Liver (tissue), 9 donors: ENCODE measurements around the gene R3HCC1L. TPM values are rescaled to one million over a fixed set of nuclear protein-coding genes. Genes with fewer than 3 reads are reported as not detected.

Experiments used
- DNase-seq: peaks from one replicate; pipeline ENCODE4 v3.0.0-alpha.2; 2017; ENCODE audit warnings: low spot score
- H3K27ac ChIP-seq, 2 donors: one replicate each; pipeline ENCODE4 v1.7.0; 2013; ENCODE audit warnings: inconsistent platforms in 2 of 2, low read length in 2 of 2, control low read depth in 1 of 2, low read depth in 1 of 2, mild to moderate bottlenecking in 1 of 2
- H3K27me3 ChIP-seq, 4 donors: one replicate each; pipeline versions ENCODE4 v1.6.1 to v1.7.0; 2013; ENCODE audit warnings: low read length in 3 of 4, inconsistent platforms in 1 of 4, mild to moderate bottlenecking in 1 of 4, moderate library complexity in 1 of 4; ENCODE audit not compliant: control insufficient read depth in 4 of 4, insufficient read depth in 4 of 4
- H3K36me3 ChIP-seq, 4 donors: one replicate each; pipeline versions ENCODE4 v1.6.1 to v1.7.0; 2013; ENCODE audit warnings: low read length in 3 of 4, mild to moderate bottlenecking in 3 of 4, low read depth in 1 of 4, moderate library complexity in 1 of 4; ENCODE audit not compliant: control insufficient read depth in 4 of 4, insufficient read depth in 3 of 4
- H3K4me1 ChIP-seq, 4 donors: one replicate each; pipeline versions ENCODE4 v1.6.1 to v1.7.0; 2013; ENCODE audit warnings: low read length in 3 of 4, mild to moderate bottlenecking in 3 of 4, moderate library complexity in 1 of 4; ENCODE audit not compliant: control insufficient read depth in 4 of 4, insufficient read depth in 4 of 4
- H3K4me3 ChIP-seq, 3 donors: one replicate each; pipeline versions ENCODE4 v1.6.1 to v1.7.0; 2013; ENCODE audit warnings: low read length in 3 of 3, control low read depth in 1 of 3, low read depth in 1 of 3, mild to moderate bottlenecking in 1 of 3
- H3K9ac ChIP-seq, 2 donors: one replicate each; pipeline ENCODE4 v1.7.0; 2013; ENCODE audit warnings: low read length in 2 of 2, mild to moderate bottlenecking in 2 of 2, moderate library complexity in 2 of 2, control low read depth in 1 of 2, low read depth in 1 of 2
- H3K9me3 ChIP-seq, 4 donors: one replicate each; pipeline versions ENCODE4 v1.6.1 to v1.7.0; 2013; ENCODE audit warnings: low read length in 3 of 4; ENCODE audit not compliant: control insufficient read depth in 4 of 4
- ATF3 ChIP-seq: IDR thresholded peaks from 2 replicates; pipeline ENCODE4 v1.6.1; 2016; ENCODE audit warnings: antibody characterized with exemption
- CTCF ChIP-seq: fragments of 150-350 bp; IDR thresholded peaks from 2 replicates; pipeline ENCODE4 v1.5.1; 2017; ENCODE audit warnings: improper control_type of control experiment, low read depth, low read length; ENCODE audit not compliant: missing input control
- EGR1 ChIP-seq, 2 donors: IDR thresholded peaks; 2 replicates each; pipeline ENCODE4 v1.6.1; 2016 to 2018; ENCODE audit warnings: antibody characterized with exemption in 2 of 2, low read depth in 2 of 2
- FOXA1 ChIP-seq: IDR thresholded peaks from 2 replicates; pipeline ENCODE4 v1.6.1; 2016; ENCODE audit warnings: antibody characterized with exemption
- FOXA2 ChIP-seq: IDR thresholded peaks from 2 replicates; pipeline ENCODE4 v1.6.1; 2016; ENCODE audit warnings: antibody characterized with exemption
- GABPA ChIP-seq, 2 donors: IDR thresholded peaks in 1 of 2; conservative IDR thresholded peaks in 1 of 2; 2 replicates each; pipeline ENCODE4 v1.6.1; 2016; ENCODE audit warnings: antibody characterized with exemption in 2 of 2, mild to moderate bottlenecking in 1 of 2, moderate library complexity in 1 of 2
- HNF4A ChIP-seq, 2 donors: conservative IDR thresholded peaks; 2 replicates each; pipeline ENCODE4 v1.6.1; 2016; ENCODE audit warnings: antibody characterized with exemption in 2 of 2, mild to moderate bottlenecking in 2 of 2
- JUND ChIP-seq, 2 donors: IDR thresholded peaks; 2 replicates each; pipeline ENCODE4 v1.6.1; 2016; ENCODE audit warnings: antibody characterized with exemption in 2 of 2
- MAX ChIP-seq: IDR thresholded peaks from 2 replicates; pipeline ENCODE4 v1.6.1; 2016; ENCODE audit warnings: antibody characterized with exemption
- NR2F2 ChIP-seq: IDR thresholded peaks from 2 replicates; pipeline ENCODE4 v1.6.1; 2016; ENCODE audit warnings: antibody characterized with exemption
- RAD21 ChIP-seq, 2 donors: IDR thresholded peaks; 2 replicates each; pipeline ENCODE4 v1.6.1; 2016; ENCODE audit warnings: antibody characterized with exemption in 2 of 2, mild to moderate bottlenecking in 2 of 2
- REST ChIP-seq: IDR thresholded peaks from 2 replicates; pipeline ENCODE4 v1.6.1; 2016; ENCODE audit warnings: antibody characterized with exemption, mild to moderate bottlenecking
- SP1 ChIP-seq: IDR thresholded peaks from 2 replicates; pipeline ENCODE4 v1.6.1; 2018; ENCODE audit warnings: antibody characterized with exemption, mild to moderate bottlenecking
- YY1 ChIP-seq: IDR thresholded peaks from 2 replicates; pipeline ENCODE4 v1.6.1; 2016; ENCODE audit warnings: antibody characterized with exemption, mild to moderate bottlenecking
- ZBTB33 ChIP-seq: IDR thresholded peaks from 2 replicates; pipeline ENCODE4 v1.6.1; 2016; ENCODE audit warnings: antibody characterized with exemption
- WGBS: extraction: QIAGEN DNeasy Blood & Tissue Kit; methylation state at CpG from one replicate; pipeline ENCODE4 v1.1.7; 2013; 5-methylcytosine and 5-hydroxymethylcytosine counted together
- polyA plus RNA-seq, 2 donors: library from polyadenylated mRNA; stranded (reverse) in 1 of 2; unstranded in 1 of 2; fragments of 200-250 nt in 1 of 2; fragments of >200 nt in 1 of 2; fragmentation: Nextera tagmentation in 1 of 2; extraction: Ambion mirVana in 1 of 2; gene quantifications; one replicate each; pipeline versions ENCODE4 v1.2.1 to v1.2.3, GENCODE V29; 2013 to 2015
- total RNA-seq, 2 donors: library from RNA; depleted of rRNA; stranded (reverse); fragments of >200 nt; gene quantifications; one replicate each; pipeline ENCODE4 v1.2.3, GENCODE V29; 2014
- donor health status: healthy.
- donor health status: healthy.
- donor health status: healthy.
- donor health status: healthy.
- donor health status: healthy.

R3HCC1L gene
- total and polyA plus RNA-seq, 4 donors = 3.2 to 11.2 (median 7.4) TPM

GRCh38 chr10:98163941-98164340 lies 29.5 kb downstream of the R3HCC1L start:
- Histone ChIP-seq H3K36me3 (peaks cover 8 to 26% (median 18%) of the 10 kb centered on the region in 4 donors), H3K9ac (no peak overlapping the region), H3K9me3 (no peaks in the 10 kb centered on the region), H3K27ac (no peak overlapping the region), H3K27me3 (no peaks in the 10 kb centered on the region), H3K4me3 (no peak overlapping the region), H3K4me1 (no peaks in the 10 kb centered on the region)
- DNase-seq = no peak
- no peak for TF ChIP-seq RAD21 (IDR thresholded peaks at IDR 0.05)
- no peak for TF ChIP-seq NR2F2
- TF ChIP-seq SP1 = no peak
- TF ChIP-seq EGR1 (IDR thresholded peaks at IDR 0.05; ENCODE audit: low read depth in 2 of 2) = no peak
- no peak for TF ChIP-seq MAX
- TF ChIP-seq JUND (IDR thresholded peaks at IDR 0.05) = no peak
- no peak for TF ChIP-seq CTCF
- TF ChIP-seq FOXA2 = no peak
- no peak for TF ChIP-seq HNF4A (conservative IDR thresholded peaks at IDR 0.05)
- no peak for TF ChIP-seq REST
- 97% methylated on average over 5 of the region's 5 CpGs for WGBS

- no peak for DNase-seq
- peaks cover 7 to 26% (median 18%) of the 10 kb centered on the region in 4 donors for H3K36me3 ChIP-seq
- H3K4me3 ChIP-seq = no peak overlapping the region
- no peak overlapping the region for H3K9ac ChIP-seq
- peaks cover 0 to 3% (median 0%) of the 10 kb centered on the region in 4 donors for H3K4me1 ChIP-seq
- no peak for TF ChIP-seq ZBTB33
- no peak overlapping the region for H3K27ac ChIP-seq
- H3K27me3 ChIP-seq = no peaks in the 10 kb centered on the region
- no peaks in the 10 kb centered on the region for H3K9me3 ChIP-seq
- 87% methylated on average over 2 of the region's 2 CpGs for WGBS
These were observed 32.7 kb downstream of the R3HCC1L start for GRCh38 chr10:98167191-98167590.

- Histone ChIP-seq H3K9ac (no peak overlapping the region), H3K9me3 (no peaks in the 10 kb centered on the region), H3K27ac (no peak overlapping the region), H3K4me3 (no peak overlapping the region), H3K4me1 (peaks cover 0 to 3% (median 0%) of the 10 kb centered on the region in 4 donors), H3K36me3 (peaks cover 7 to 27% (median 20%) of the 10 kb centered on the region in 4 donors), H3K27me3 (no peaks in the 10 kb centered on the region)
- no peak for DNase-seq
- 93% methylated on average over 7 of the region's 7 CpGs for WGBS
- no peak for TF ChIP-seq SP1
- TF ChIP-seq ZBTB33 = no peak
- no peak for TF ChIP-seq EGR1 (IDR thresholded peaks at IDR 0.05; ENCODE audit: low read depth in 2 of 2)
- TF ChIP-seq GABPA (IDR thresholded peaks at IDR 0.05 in 1 of 2, conservative IDR thresholded peaks at IDR 0.05 in 1 of 2) = no peak
- TF ChIP-seq ATF3 = no peak
- no peak for TF ChIP-seq YY1
- no peak for TF ChIP-seq FOXA1
- TF ChIP-seq HNF4A (conservative IDR thresholded peaks at IDR 0.05) = no peak
These were observed 33.7 kb downstream of the R3HCC1L start for GRCh38 chr10:98168147-98168546.
